ENCODE results near the gene LIPI.

DNA sequence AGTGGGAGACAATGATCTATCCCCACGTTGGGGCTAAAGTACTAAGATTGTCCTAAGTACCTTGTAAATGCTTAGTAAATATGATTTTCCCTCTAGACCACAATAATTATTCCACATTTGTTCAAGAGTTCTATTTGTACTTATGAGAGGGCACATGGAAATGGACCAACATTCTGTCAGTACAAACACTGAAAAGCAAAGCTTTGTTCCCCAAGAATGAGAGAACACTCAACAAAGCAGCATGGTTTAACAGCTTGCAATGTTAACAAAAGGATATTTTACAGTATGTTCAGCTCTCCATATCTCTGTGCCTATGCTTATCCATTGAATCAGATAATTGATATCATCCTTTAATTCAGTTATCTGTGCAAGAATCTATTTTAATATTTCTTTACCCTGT is 40.6 kb upstream of the LIPI start:
- TF ChIP-seq ZNF391 (tag by site-specific recombination; IDR thresholded peaks at IDR 0.05; ENCODE audit: borderline replicate concordance, low read depth), result no peak
- no peak for TF ChIP-seq GLI4 (tag by site-specific recombination; IDR thresholded peaks at IDR 0.05)
- TF ChIP-seq, protein P1, sequence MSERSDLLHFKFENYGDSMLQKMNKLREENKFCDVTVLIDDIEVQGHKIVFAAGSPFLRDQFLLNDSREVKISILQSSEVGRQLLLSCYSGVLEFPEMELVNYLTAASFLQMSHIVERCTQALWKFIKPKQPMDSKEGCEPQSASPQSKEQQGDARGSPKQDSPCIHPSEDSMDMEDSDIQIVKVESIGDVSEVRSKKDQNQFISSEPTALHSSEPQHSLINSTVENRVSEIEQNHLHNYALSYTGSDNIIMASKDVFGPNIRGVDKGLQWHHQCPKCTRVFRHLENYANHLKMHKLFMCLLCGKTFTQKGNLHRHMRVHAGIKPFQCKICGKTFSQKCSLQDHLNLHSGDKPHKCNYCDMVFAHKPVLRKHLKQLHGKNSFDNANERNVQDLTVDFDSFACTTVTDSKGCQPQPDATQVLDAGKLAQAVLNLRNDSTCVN (tag by site-specific recombination; optimal IDR thresholded peaks at IDR 0.05), result no peak
- TF ChIP-seq ZNF274 (IDR thresholded peaks at IDR 0.05; ENCODE audit: low read length), result no peak
- TF ChIP-seq ZNF274 (tag by site-specific recombination; IDR thresholded peaks at IDR 0.05; ENCODE audit: borderline replicate concordance), result no peak
- no peak for TF ChIP-seq ZNF792 (tag by site-specific recombination; IDR thresholded peaks at IDR 0.05)
